NCI-H2081 treated with DMSO at 0.1 percent for 48 hours (cell line): ENCODE results near the gene RASSF4.

Source experiments
- DNase-seq: peaks from one replicate; lab custom pipeline; 2025; lab: John Stamatoyannopoulos, UW

Gene RASSF4

DNA sequence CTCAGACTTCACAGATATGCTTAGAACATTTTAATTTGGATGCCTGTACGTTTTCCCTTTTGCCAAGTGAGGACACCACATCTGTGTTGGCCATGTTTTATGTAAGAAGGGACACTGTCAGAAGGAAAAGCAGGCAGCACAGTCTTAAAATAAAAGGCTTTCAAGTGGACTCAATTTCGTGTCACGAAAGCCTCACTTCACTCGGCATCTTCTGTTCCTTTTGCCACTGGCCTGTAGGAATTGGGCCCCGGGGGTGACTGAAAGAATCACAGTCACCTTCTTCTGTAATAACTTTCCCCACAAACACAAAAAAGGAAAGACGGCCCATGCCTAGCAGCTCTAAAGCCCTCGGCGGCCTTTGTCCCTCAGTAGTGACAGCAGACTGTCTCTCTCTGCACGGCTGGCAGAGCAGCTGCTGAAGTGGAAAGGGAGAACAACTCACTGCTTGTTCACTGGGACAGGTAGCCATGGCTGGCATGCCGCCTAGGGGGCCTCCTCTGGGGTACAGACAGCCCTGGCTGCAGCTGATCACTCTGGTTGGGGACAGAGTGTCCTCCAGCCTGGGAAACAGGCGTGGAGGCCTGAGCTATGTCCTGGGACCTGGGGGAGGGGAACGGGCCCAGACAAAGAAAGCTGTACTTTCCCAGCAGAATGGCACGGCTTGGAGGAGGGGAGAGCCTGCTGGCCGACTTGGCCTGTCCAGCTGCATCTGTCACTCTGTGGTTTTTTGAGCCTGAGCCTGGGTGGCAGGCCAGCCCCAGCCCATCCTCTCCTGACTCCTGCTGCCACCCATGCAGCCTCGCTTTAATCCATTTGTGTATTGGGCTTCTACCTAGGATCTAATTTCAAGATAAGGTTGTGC lies 4.4 kb downstream of the RASSF4 start:
- no peak for DNase-seq

DNA sequence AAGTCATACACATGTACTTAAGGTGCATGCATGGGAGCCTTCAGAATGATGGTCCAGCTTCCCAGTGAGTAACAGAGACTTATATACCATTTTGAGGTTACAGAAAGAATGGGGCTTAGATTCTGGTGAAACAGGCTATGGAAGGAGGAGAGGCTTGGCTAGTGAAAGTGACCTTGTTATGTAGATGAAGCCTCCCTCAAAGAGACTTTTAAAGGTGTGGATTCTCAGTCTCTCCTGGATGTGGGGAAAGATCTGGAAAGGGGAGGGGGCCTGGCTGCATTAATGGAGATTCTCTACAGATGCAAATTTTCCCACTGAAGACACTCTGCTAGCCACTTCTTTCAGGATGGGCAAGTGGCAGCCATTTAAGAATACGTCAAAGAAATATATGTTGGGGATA lies 5.5 kb downstream of the RASSF4 start:
- DNase-seq, result no peak

DNA sequence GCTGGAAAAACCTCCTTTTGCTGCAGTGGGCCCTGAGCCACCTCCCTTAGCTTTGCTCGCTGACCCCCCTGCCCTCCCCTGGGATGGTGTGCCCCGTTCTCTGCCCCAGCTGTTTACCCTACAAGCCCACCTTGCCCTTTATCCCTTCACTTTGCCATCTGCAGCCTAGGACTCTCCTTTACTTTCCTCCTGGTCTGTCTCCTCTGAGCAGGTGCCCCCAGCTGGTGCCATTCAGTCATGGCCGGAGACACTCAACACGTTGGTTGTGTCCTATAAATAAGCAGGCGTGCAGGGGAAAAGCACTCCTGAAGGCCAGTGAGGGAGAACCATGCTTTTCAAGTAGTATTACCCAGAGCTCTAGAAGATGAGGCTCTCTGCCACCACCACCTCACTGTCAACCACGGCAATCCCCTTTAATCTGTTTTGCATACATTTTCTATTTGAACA lies 6.1 kb downstream of the RASSF4 start:
- no peak for DNase-seq

DNA sequence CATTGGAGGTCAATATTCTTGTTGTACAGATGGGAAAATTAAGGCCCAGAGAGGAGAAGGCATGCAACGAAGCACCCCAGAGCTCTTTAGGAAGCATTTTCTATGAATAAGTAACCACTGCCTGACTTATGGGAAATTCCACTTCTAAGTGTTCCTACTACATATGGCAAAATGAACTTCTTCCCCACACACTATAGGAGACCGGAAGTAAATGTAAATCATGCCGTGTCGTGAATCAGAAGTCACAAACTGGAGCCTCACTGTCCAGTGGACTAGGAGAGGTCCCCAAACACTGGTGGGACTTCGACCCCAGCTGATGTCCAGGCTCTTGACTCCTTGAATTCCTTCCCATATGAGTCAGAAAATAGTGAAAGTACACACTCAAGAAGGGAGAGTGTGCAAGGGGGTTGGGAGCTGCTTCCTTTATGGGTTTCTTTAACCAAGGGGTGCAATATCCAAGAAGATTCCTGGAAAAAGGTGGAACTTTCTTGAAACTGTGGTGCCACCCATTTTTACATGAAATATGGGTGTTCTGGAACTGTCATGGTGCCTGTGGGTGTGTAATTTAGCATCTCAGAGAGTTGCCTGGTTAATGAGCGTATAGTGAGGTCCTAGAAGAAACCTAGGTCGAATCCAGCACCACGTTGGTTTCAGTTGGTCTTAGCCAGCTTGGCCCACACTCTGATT lies 6.7 kb downstream of the RASSF4 start:
- no peak for DNase-seq

DNA sequence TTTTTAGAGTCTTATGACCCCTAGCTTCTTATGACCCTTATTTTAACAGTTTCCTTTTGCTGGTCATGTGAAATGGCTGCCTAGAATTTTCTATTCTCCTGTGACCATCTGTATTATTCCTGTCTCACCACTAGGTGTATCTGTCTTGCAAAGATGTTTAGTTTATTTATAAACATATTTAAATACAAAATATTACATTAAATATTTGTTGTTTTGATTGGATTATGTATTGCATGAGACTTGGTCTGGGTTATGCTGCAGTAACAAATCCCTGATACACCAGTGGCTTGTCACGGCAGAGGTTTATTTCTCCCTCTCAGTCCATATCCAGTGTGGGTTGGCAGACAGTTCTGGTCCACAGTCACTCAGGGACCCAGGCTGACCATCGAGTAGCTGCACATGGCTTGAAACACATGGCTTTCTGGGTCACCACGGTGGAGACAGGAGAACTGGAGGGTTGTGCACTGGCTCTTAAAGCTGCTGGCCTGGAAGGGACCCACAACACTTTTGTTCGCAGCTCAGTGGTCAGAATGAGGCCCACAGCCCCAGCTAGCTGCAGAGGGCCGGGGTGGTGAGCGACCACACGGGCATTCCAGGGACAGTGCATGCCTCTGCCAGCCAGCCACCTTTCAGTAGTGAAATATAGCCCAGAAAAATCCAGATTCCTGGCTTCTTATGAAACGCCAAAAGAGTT lies 7.4 kb downstream of the RASSF4 start:
- no peak for DNase-seq

DNA sequence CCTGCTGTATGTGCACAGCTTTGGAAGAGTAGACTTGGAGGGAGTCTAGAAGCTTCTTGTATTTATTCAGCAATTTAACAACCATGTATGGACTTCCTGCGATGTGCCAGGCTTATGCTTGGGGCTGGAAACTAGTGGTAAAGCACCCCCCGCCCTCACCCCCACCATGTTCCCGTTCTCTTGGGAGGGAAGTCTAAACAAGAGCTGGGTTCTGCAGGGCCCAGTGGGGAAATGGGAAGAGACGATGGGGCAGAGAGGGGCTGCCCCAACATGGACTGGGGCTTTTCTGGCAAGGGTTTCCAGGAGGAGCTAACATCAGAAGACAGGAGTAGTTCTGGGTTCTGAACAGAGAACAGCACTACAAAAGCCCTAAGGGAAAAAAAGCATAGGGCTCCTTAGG lies 8.0 kb downstream of the RASSF4 start:
- no peak for DNase-seq

DNA sequence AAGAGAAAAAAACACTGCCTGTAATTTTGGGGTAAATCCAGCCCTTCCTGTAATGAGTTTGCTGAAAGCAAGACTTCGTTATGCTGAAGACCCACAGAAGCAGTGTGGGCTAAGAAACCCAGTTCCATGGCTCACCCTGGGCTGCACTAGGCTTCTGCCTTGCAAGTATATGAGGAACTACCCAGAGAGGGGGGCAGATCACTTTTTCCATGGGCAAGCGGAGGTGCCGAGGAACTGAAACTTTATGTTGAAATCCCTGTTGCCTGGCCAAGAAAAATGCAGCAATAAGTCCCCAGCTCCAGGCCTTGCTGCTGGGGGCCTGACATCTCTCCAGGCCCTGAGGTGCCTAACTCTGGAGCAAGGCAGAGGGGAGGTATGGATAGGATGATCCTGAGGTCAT lies 8.5 kb downstream of the RASSF4 start:
- no peak for DNase-seq

DNA sequence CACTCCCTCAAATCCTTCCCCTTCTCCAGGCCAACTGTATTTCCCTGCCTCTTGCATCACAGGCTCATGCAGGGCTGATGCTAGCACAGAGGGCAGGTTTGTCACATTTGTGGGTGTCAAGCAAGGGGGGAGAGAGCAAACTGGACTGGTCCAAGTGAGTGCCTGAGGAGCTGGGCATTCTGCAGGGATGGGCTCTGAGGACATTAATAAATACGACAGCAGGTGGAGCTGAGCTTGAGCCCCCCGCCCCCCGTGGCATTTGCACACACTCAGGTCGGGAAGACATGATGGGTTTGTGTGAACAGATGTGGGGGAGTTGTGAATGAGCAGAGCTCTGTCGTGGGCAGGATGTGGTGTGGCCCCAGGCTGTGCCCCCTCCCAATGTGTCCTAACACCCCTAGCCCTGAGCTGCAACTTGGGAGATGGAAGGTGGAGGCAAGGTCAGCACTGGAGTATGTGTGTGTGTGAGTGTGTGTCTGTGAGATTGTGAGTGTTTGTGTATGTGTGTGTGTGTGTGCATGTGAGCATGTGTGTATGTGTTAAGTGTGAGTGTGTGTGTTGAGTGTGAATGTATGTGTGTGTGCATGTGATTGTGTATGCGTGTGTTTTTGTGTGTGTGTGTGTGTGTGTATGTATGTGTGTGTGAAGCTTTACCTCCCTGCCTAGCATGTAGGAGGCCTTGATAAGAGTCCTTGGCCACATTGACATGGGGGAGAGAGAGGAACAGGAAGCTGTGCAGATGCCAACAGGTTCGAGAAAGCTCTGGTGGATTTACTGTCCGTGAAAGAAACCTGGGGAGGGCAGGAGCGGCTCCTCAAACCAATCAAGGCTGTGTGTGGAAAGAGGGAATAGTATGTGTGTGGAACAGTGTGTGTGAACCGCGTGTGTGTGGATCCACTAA lies 9.1 kb downstream of the RASSF4 start:
- no peak for DNase-seq

DNA sequence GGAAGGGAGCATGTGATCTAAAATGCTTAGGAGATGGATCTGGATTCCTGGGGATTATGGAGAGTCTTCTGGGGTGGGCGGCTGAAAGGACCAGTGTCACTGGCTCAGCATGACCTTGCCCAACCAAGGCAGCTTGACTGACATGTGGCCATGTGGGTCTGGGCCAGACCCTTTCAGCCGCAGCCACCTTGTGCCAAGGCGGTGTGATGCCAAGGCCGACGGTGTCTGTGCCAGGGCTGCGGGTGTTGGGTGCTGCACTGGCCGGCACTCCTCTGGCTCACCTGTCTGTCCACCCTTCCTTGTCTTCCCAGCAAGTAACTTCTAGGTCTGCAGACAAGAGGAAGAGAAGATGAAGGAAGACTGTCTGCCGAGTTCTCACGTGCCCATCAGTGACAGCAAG lies 10.3 kb downstream of the RASSF4 start:
- no peak for DNase-seq

DNA sequence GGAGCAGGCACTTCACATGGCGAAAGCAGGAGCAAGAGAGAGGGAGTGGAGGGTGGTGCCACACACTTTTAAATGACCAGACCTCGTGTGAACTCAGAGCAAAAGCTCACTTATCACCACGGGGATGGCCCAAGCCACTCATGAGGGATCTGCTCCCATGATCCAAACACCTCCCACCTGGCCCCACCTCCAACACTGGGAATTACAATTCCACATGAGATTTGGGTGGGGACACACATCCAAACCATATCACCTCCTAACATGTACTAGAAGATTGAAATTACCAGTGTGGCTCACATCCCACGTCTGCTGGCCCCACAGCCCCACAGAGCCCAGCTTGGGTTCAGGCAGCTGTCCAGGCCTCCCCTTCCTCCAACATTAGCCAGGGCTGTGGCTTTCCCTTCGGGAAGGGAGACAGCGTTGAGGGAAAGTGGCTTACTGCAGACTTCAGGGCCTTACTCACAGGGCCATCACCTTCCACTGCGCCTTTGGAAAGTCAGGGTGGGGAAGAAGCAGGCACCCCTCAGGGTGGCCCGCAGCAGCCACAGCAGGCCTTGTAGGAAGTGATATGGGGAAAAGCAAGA lies 11.3 kb downstream of the RASSF4 start:
- no peak for DNase-seq

DNA sequence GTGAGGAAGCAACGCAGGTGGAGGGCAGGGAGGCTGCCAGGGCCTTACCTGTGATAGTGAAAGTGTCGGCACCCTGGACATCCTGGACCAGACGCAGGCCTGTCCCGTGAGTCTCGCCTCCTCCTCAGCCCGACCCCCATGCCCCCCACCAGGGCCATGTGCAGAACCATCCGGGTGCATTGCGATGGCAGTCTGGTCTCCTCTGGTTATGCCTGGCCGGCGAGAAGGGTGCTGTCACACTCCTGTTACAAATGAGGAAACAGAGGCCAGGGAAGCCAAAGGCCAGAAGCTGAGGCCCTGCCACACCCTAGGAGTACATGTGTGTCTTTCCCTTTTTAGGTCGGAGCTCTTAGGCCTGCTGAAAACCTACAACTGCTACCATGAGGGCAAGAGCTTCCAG lies 11.8 kb downstream of the RASSF4 start:
- DNase-seq, result no peak

DNA sequence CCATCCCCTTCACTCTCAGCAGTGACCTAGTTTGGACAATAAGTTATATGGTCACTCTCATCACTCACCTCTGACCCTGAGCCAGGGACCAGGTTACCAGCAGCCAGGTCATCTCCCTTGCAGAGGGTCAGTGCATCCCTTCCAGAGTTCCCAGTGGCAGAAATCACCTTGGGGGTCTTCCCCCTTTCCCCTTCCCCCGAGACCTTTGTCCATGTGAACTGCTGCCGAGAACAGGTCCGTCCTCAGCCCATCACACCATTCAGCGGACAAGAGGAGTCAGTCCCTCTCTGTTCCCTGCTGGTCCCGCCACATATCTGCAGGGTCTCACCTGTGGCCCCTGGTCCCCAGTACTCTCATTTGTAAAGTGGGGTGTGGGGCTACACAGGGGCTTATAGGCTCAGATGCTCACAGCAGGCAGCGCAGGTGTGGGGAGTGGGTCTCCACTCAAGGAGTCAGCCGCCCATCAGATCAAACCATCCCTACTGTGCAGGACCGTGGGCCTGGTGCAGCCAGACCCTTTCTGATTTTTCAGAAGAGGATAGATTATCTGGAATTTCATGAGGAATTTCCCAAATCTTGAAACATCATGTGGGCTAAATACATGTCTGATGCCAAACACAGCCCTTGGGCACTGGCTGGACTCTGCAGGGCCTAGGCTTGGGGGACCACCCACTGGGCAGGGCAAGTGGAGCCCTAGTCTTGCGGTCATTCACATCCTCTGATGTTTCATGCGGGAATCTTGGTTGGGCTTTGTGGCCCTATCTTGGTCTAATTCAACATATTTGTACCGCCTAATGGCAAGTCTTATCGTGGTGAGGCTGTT lies 12.5 kb downstream of the RASSF4 start:
- no peak for DNase-seq

DNA sequence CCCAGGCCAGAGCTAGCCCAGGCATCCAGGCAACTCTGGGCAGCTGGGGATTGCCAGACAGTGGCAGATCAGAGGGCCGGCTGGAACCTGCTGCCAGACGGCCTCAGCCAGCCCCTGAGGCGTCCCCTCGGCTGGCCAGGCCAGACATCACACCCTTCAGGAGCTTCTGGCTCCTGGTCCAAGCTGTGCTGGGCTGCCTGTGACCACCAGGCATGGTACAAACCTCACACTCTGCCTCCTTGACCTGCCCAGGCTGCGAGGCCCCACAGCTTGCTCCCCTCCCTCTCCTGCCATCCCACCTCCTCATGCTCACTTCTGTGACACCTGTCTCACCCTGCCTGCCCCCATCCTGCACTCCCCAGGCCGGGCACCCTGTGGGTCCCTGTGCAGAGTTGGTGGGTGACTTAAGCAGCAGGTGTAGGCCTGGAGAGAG lies 13.3 kb downstream of the RASSF4 start:
- DNase-seq, result no peak

DNA sequence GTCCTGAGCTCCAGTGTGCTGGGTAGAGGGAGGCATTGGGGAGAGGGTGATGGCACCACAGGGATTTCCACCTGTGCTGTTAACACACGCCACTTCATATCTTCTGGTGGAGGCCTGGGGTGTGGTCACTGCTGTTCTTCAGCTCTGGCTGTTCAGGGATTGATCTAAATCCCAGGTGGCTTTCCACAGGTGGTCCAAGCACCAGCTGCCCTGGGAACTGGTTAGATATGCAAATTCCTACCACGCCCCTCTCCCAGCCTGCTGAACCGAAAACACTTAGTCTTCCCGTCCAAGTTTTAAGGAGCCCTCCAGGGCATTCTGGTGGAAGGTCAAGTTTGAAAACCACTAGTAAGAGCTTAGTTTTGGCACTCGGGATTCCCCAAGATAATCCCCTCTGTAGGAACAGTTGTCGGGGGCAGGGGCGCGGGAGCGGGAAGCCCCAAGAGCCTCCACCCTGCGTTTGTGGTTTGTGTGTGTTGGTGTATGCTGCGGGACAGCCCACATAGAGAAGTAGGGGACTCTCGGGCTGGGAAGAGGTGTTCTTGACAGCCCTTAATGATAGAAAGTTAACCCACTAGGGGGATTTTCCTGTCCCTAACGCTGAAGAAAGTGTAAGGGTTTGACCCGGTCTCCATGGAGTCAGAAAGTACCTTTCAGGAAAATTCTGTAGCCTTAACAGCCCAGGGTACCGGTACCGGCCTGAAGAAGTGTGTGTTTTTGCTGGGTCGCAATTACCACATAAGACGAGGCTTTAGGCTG lies 13.9 kb downstream of the RASSF4 start:
- DNase-seq, result no peak

DNA sequence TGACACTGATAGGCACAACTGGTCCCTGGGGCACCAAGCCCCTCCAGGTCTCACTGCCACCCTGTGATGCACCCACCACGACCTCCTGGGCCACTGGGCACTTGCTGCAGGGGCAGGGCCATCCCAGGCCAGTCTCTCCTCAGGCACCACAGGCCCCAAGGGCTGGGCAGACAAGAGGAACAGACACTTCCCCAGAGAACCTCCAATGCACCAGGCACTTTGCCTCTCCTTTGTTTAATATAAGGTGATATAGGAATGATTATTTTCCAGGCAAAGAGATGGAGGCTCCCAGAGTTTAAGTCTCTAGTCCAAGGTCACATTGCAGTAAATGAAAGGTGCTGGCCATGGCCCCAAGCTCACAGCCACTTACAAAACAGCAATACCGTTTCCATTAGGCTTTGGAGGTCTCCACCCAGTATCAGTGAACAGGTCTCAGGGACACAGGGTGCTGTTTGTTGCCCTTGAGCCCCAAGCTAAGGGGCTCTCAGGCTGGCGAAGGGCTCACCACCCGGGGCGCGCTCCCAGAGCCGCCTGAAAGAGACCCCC lies 14.6 kb downstream of the RASSF4 start:
- no peak for DNase-seq

DNA sequence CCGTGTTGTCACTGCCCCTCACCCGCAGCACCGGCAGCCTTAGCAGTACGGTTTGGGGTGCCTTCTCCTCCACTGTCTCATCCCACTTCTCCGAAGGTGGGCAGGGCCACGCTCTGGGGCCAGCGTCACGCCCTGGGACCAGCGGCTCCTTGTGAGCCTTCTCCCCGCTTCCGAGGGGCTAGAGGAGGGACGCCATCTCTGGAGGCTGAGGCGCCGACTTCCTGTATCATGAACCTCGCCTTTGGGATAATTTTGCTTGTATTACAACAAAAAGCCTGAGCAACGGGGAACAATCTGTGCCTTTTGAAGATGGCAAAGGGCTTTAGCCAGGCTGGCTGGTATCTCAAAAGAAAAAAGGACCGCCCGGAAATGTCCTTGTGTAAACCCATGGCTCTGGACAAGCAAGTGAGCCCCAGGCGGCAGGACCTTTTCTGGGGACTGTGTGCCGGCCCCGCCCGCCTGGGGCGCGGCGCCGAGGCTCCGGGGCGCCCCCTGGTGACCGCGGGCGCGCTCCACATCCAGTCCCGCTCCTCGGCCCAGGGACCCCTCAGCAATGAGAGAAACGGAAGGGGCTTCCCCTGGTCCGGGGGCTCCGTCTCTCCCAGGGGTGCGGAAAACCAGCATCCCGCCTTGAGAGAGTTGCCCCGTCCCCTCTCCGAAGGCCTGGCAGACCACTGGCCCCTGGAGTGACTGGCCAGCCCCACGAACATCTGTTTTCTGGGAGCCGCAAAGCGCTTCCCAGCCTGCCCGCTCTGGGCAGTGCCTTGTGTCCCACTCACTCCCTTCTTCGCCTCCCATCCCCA lies 15.2 kb downstream of the RASSF4 start:
- no peak for DNase-seq

DNA sequence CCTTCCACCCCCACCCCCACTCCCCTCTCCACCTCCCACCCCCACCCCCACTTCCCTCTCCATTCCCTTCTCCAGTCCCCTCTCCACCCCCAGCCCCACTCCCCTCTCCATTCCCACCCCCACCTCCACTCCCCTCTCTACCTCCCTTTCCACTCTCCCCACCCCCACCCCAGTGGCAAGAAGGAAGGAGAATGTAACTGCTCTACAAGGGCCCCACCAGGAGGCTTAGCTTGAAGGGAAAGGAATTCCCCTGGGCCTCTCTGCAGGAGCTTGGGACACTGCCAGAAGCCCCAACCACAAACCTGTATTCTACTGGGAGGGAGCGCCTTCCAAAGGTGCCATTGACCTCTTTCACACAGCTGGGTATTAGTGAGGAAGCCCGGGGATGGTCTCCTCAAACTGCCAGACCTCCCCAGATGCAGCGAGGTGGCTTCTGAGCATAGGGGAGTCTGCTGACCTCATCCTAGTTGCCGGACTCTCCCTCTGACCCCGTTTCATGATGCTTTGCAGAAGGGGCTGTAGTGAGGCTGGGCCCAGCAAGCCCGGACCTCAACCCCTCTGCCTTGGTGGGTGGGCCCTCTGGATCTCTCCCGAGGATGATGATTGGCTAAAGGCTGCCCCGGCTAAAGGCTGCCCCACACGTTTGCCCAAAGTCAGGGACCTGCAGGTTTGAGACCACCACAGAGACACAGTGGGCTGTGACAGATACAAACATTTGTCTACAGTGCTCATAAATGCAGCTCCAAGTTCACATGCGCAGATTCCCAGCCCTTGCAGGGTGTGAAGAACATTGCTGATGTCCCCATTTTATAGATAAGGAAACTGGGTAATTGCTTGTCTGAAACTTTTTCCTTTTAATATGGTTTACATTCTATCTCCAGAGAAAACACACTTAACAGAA lies 16.1 kb downstream of the RASSF4 start:
- DNase-seq, result no peak
